Stimulated activated CD8-positive, alpha-beta memory T cell treated with anti-CD3 and anti-CD28 coated beads, Interleukin-15, amount 100 ng/mL, for 4 hours (primary cell): Measurements from ENCODE around the gene TUBB3.

ENCODE experiments used
- DNase-seq, 2 donors: peaks; one replicate each; pipeline ENCODE4 v3.0.0-alpha.2; 2020; ENCODE audit warnings: low read depth in 2 of 2

The TUBB3 gene

GRCh38 chr16:89938175-89938885, 15.2 kb downstream of the TUBB3 start:
- DNase-seq = no peak

- no peak for DNase-seq
These were observed 21.6 kb downstream of the TUBB3 start for GRCh38 chr16:89944773-89945172.

- DNase-seq = no peak
These were observed 22.5 kb downstream of the TUBB3 start for GRCh38 chr16:89945654-89946053.

- DNase-seq = no peak
These were observed 23.4 kb downstream of the TUBB3 start for GRCh38 chr16:89946515-89946914.

- DNase-seq = no peak
These were observed 26.1 kb downstream of the TUBB3 start for GRCh38 chr16:89949121-89949742.

- no peak for DNase-seq
These were observed 26.6 kb downstream of the TUBB3 start for GRCh38 chr16:89949756-89950155.

GRCh38 chr16:89951509-89951908, 28.4 kb downstream of the TUBB3 start:
- no peak for DNase-seq

- no peak for DNase-seq
These were observed 28.9 kb downstream of the TUBB3 start for GRCh38 chr16:89952049-89952448.

- no peak for DNase-seq
These were observed 29.4 kb downstream of the TUBB3 start for GRCh38 chr16:89952551-89952950.

GRCh38 chr16:89953671-89954406, 30.7 kb downstream of the TUBB3 start:
- DNase-seq = no peak

GRCh38 chr16:89954462-89954861, 31.3 kb downstream of the TUBB3 start:
- no peak for DNase-seq

- DNase-seq = no peak
These were observed 32.0 kb downstream of the TUBB3 start for GRCh38 chr16:89955001-89955685.

- no peak for DNase-seq
These were observed 33.5 kb downstream of the TUBB3 start for GRCh38 chr16:89956505-89957215.

GRCh38 chr16:89957216-89957785, 34.2 kb downstream of the TUBB3 start:
- no peak for DNase-seq

- no peak for DNase-seq
These were observed 34.9 kb downstream of the TUBB3 start for GRCh38 chr16:89958068-89958467.

- no peak for DNase-seq
These were observed 35.5 kb downstream of the TUBB3 start for GRCh38 chr16:89958596-89958995.

- no peak for DNase-seq
These were observed 37.8 kb downstream of the TUBB3 start for GRCh38 chr16:89960966-89961365.

GRCh38 chr16:89961920-89962319, 38.8 kb downstream of the TUBB3 start:
- DNase-seq = no peak

GRCh38 chr16:89962754-89963498, 39.8 kb downstream of the TUBB3 start:
- no peak for DNase-seq

GRCh38 chr16:89964201-89964600, 41.1 kb downstream of the TUBB3 start:
- no peak for DNase-seq
